RPMI8226 (cell line): ENCODE data around the gene PPP3R1.

Experiments
- DNase-seq: peaks from one replicate; pipeline ENCODE4 v3.0.0-alpha.2; 2015

The PPP3R1 gene

GRCh38 chr2:68135448-68136320 lies 116.6 kb downstream of the PPP3R1 start:
- DNase-seq: no peak

- no peak for DNase-seq
Observed at GRCh38 chr2:68134554-68134953, 117.8 kb downstream of the PPP3R1 start.

GRCh38 chr2:68134120-68134519 lies 118.2 kb downstream of the PPP3R1 start:
- no peak for DNase-seq
